ENCODE measurements around the gene UFC1.

UFC1 gene

GRCh38 chr1:161179698-161180097 lies 25.9 kb downstream of the UFC1 start:
- DNase-seq (no peak), ATAC-seq (replicated peaks) (no peak)
- Mint-ChIP-seq H3K27me3 (no peaks in the 10 kb centered on the region), H3K27ac (peak overlapping the region; percentile 46 to 94), H3K9me3 (no peaks in the 10 kb centered on the region), H3K4me3 (peak overlapping the region; percentile 27 to 36), H3K36me3 (ENCODE audit: insufficient read depth) (peaks cover 21% of the 10 kb centered on the region), H3K4me1 (ENCODE audit: low read depth in 2 of 2) (peaks cover 66 to 76% of the 10 kb centered on the region in 2 donors)

- H3K4me1 Mint-ChIP-seq (ENCODE audit: low read depth in 2 of 2) = peaks cover 66 to 73% of the 10 kb centered on the region in 2 donors
- no peaks in the 10 kb centered on the region for H3K9me3 Mint-ChIP-seq
- H3K27ac Mint-ChIP-seq = peak overlapping the region in 1 of 2 donors; percentile 94
- ATAC-seq (replicated peaks) (no peak), DNase-seq (no peak)
- H3K4me3 Mint-ChIP-seq = peak overlapping the region in 1 of 2 donors; percentile 36
- no peaks in the 10 kb centered on the region for H3K27me3 Mint-ChIP-seq
- H3K36me3 Mint-ChIP-seq (ENCODE audit: insufficient read depth) = peaks cover 17% of the 10 kb centered on the region
These were observed 26.9 kb downstream of the UFC1 start for GRCh38 chr1:161180639-161181038.

- Mint-ChIP-seq H3K9me3 (no peaks in the 10 kb centered on the region), H3K36me3 (ENCODE audit: insufficient read depth) (peaks cover 14% of the 10 kb centered on the region), H3K27ac (peak overlapping the region; percentile 91 to 94), H3K4me3 (peak overlapping the region; percentile 95 to 99), H3K27me3 (no peaks in the 10 kb centered on the region), H3K4me1 (ENCODE audit: low read depth in 2 of 2) (peaks cover 65 to 73% of the 10 kb centered on the region in 2 donors)
- DNase-seq (peak in 2 of 3 experiments; percentile 36 to 44), ATAC-seq (replicated peaks) (peak; percentile 45)
These were observed 28.4 kb downstream of the UFC1 start for GRCh38 chr1:161182214-161182613.

GRCh38 chr1:161185282-161185682 lies 31.5 kb downstream of the UFC1 start:
- peak; percentile 68 to 77 (median 73) for DNase-seq
- Mint-ChIP-seq H3K4me3 (peak overlapping the region; percentile 95 to 99), H3K27ac (peak overlapping the region; percentile 88 to 91), H3K36me3 (ENCODE audit: insufficient read depth) (peaks cover 8% of the 10 kb centered on the region), H3K27me3 (no peaks in the 10 kb centered on the region), H3K9me3 (no peaks in the 10 kb centered on the region), H3K4me1 (ENCODE audit: low read depth in 2 of 2) (peaks cover 63 to 69% of the 10 kb centered on the region in 2 donors)
- ATAC-seq (replicated peaks) = peak; percentile 85

GRCh38 chr1:161185732-161186311 lies 32.0 kb downstream of the UFC1 start:
- Mint-ChIP-seq H3K4me1 (ENCODE audit: low read depth in 2 of 2) (peaks cover 58 to 64% of the 10 kb centered on the region in 2 donors), H3K36me3 (ENCODE audit: insufficient read depth) (peaks cover 8% of the 10 kb centered on the region), H3K9me3 (no peaks in the 10 kb centered on the region), H3K27ac (peak overlapping the region; percentile 88 to 91), H3K4me3 (peak overlapping the region; percentile 95 to 99), H3K27me3 (no peaks in the 10 kb centered on the region)
- DNase-seq (no peak), ATAC-seq (replicated peaks) (peak; percentile 4)

- Mint-ChIP-seq H3K27me3 (no peaks in the 10 kb centered on the region), H3K27ac (peak overlapping the region; percentile 88 to 91), H3K4me3 (peak overlapping the region; percentile 23 to 43), H3K36me3 (ENCODE audit: insufficient read depth) (peaks cover 8% of the 10 kb centered on the region), H3K4me1 (ENCODE audit: low read depth in 2 of 2) (peaks cover 53 to 55% of the 10 kb centered on the region in 2 donors), H3K9me3 (no peaks in the 10 kb centered on the region)
- no peak for ATAC-seq (replicated peaks)
- DNase-seq = no peak
These were observed 33.5 kb downstream of the UFC1 start for GRCh38 chr1:161187311-161187710.

GRCh38 chr1:161188381-161188780 lies 34.6 kb downstream of the UFC1 start:
- Mint-ChIP-seq H3K9me3 (no peaks in the 10 kb centered on the region), H3K36me3 (ENCODE audit: insufficient read depth) (peaks cover 12% of the 10 kb centered on the region), H3K27ac (peak overlapping the region; percentile 87 to 88), H3K4me3 (peak overlapping the region in 1 of 2 donors; percentile 19), H3K27me3 (no peaks in the 10 kb centered on the region), H3K4me1 (ENCODE audit: low read depth in 2 of 2) (peaks cover 54 to 58% of the 10 kb centered on the region in 2 donors)
- no peak for DNase-seq
- no peak for ATAC-seq (replicated peaks)

- Mint-ChIP-seq H3K27ac (peak overlapping the region; percentile 87 to 88), H3K27me3 (no peaks in the 10 kb centered on the region), H3K9me3 (no peaks in the 10 kb centered on the region), H3K4me1 (ENCODE audit: low read depth in 2 of 2) (peaks cover 49 to 56% of the 10 kb centered on the region in 2 donors), H3K4me3 (peak overlapping the region in 1 of 2 donors; percentile 33), H3K36me3 (ENCODE audit: insufficient read depth) (peaks cover 8% of the 10 kb centered on the region)
- DNase-seq (no peak), ATAC-seq (replicated peaks) (no peak)
These were observed 35.3 kb downstream of the UFC1 start for GRCh38 chr1:161189036-161189435.

- no peak for DNase-seq
- Mint-ChIP-seq H3K4me3 (no peak overlapping the region), H3K4me1 (ENCODE audit: low read depth in 2 of 2) (peaks cover 44 to 55% of the 10 kb centered on the region in 2 donors), H3K27ac (peak overlapping the region; percentile 26 to 49), H3K9me3 (no peaks in the 10 kb centered on the region), H3K36me3 (ENCODE audit: insufficient read depth) (peaks cover 4% of the 10 kb centered on the region), H3K27me3 (no peaks in the 10 kb centered on the region)
- no peak for ATAC-seq (replicated peaks)
These were observed 37.3 kb downstream of the UFC1 start for GRCh38 chr1:161190962-161191521.

- peaks cover 4% of the 10 kb centered on the region for H3K36me3 Mint-ChIP-seq (ENCODE audit: insufficient read depth)
- no peak overlapping the region for H3K4me3 Mint-ChIP-seq
- H3K27me3 Mint-ChIP-seq = no peaks in the 10 kb centered on the region
- peak overlapping the region in 1 of 2 donors; percentile 26 for H3K27ac Mint-ChIP-seq
- H3K4me1 Mint-ChIP-seq (ENCODE audit: low read depth in 2 of 2) = peaks cover 36 to 47% of the 10 kb centered on the region in 2 donors
- no peaks in the 10 kb centered on the region for H3K9me3 Mint-ChIP-seq
- no peak for DNase-seq
- ATAC-seq (replicated peaks) = no peak
These were observed 38.2 kb downstream of the UFC1 start for GRCh38 chr1:161191971-161192370.

GRCh38 chr1:161192476-161193465 lies 39.0 kb downstream of the UFC1 start:
- Mint-ChIP-seq H3K27ac (peak overlapping the region; percentile 75 to 87), H3K9me3 (no peaks in the 10 kb centered on the region), H3K36me3 (ENCODE audit: insufficient read depth) (peaks cover 4% of the 10 kb centered on the region), H3K27me3 (no peaks in the 10 kb centered on the region), H3K4me1 (ENCODE audit: low read depth in 2 of 2) (peaks cover 28 to 39% of the 10 kb centered on the region in 2 donors), H3K4me3 (peak overlapping the region; percentile 64 to 65)
- peak; percentile 61 to 67 (median 66) for DNase-seq
- ATAC-seq (replicated peaks) = peak; percentile 96

GRCh38 chr1:161193561-161194235 lies 39.9 kb downstream of the UFC1 start:
- peak overlapping the region in 1 of 2 donors; percentile 75 for H3K27ac Mint-ChIP-seq
- DNase-seq (no peak), ATAC-seq (replicated peaks) (no peak)
- no peaks in the 10 kb centered on the region for H3K9me3 Mint-ChIP-seq
- peaks cover 27 to 33% of the 10 kb centered on the region in 2 donors for H3K4me1 Mint-ChIP-seq (ENCODE audit: low read depth in 2 of 2)
- H3K36me3 Mint-ChIP-seq (ENCODE audit: insufficient read depth) = peaks cover 4% of the 10 kb centered on the region
- no peaks in the 10 kb centered on the region for H3K27me3 Mint-ChIP-seq
- no peak overlapping the region for H3K4me3 Mint-ChIP-seq

- Mint-ChIP-seq H3K27ac (peak overlapping the region; percentile 71 to 78), H3K9me3 (no peaks in the 10 kb centered on the region), H3K4me3 (peak overlapping the region; percentile 49 to 50), H3K4me1 (ENCODE audit: low read depth in 2 of 2) (peaks cover 29 to 44% of the 10 kb centered on the region in 2 donors), H3K36me3 (ENCODE audit: insufficient read depth) (peaks cover 4% of the 10 kb centered on the region), H3K27me3 (no peaks in the 10 kb centered on the region)
- DNase-seq = no peak
- ATAC-seq (replicated peaks) = peak; percentile 48
These were observed 41.4 kb downstream of the UFC1 start for GRCh38 chr1:161195171-161195570.

Measured in effector memory CD8-positive, alpha-beta T cell (primary cell).